B cell (primary cell): Measurements from ENCODE around the gene CTIF.

Source experiments
- EZH2 ChIP-seq: IDR thresholded peaks from 2 replicates; pipeline ENCODE4 v1.6.1; 2012; ENCODE audit warnings: borderline replicate concordance, low read depth, mild to moderate bottlenecking, moderate library complexity, low read length; ENCODE audit not compliant: insufficient read depth, poor library complexity, severe bottlenecking
- TF ChIP-seq, protein P1 (sequence below): fragments of 200-600 bp; IDR thresholded peaks from one replicate; pipeline ENCODE4 v1.8.0; 2022; ENCODE audit warnings: antibody characterized with exemption, mild to moderate bottlenecking

DNA sequence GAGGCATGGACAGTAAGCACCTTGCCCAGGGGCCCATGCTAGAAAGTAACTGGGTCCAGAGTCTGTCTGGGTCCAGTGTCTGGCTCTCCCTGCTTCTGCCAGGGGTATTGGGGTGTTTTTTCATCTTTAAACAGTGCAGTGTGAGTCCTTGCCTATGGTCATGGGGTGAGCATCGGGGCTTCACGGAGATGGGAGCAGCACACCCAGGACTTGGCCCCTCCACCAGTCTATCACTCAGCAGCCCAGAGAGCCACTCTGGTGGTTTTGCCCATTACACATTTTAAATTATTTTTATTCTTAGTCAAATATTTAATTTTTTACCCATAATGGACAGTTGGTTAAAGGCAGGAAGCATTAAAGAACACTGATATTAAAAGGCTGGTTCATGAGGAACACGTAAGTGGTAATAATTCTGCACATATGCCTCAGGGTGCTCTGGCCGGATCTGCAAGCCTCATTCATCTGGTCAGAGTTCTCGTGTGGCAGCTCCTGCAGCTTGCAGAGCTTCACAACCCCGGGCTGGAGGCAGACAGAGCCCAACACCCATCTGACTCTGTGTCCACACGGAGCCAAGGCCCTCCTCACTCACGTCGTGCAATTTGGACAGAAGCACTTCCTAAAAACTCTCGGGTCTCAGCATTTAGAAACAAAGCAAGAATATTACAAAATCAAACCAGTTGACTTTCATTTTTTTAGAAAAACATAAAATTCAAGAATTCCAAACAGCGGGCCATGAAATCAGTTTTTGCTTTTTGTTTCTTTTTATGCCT lies 204.1 kb downstream of the CTIF start:
- TF ChIP-seq, protein P1, sequence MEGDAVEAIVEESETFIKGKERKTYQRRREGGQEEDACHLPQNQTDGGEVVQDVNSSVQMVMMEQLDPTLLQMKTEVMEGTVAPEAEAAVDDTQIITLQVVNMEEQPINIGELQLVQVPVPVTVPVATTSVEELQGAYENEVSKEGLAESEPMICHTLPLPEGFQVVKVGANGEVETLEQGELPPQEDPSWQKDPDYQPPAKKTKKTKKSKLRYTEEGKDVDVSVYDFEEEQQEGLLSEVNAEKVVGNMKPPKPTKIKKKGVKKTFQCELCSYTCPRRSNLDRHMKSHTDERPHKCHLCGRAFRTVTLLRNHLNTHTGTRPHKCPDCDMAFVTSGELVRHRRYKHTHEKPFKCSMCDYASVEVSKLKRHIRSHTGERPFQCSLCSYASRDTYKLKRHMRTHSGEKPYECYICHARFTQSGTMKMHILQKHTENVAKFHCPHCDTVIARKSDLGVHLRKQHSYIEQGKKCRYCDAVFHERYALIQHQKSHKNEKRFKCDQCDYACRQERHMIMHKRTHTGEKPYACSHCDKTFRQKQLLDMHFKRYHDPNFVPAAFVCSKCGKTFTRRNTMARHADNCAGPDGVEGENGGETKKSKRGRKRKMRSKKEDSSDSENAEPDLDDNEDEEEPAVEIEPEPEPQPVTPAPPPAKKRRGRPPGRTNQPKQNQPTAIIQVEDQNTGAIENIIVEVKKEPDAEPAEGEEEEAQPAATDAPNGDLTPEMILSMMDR, result no peak
- no peak for TF ChIP-seq EZH2
